Activated T-cell treated with anti-CD3 and anti-CD28 coated beads, Interleukin-2, amount 50 U/mL, for 24 hours (primary cell): ENCODE measurements around the gene ATXN7.

Experiments
- DNase-seq: peaks from one replicate; pipeline ENCODE4 v3.0.0-alpha.2; 2020
- H3K27ac Mint-ChIP-seq: 2 replicates; pipeline ENCODE4 v1.8.0; 2020; ENCODE audit warnings: mild to moderate bottlenecking, mixed read lengths
- H3K27me3 Mint-ChIP-seq: 2 replicates; pipeline ENCODE4 v1.8.0; 2020; ENCODE audit warnings: mixed read lengths
- H3K36me3 Mint-ChIP-seq: 2 replicates; pipeline ENCODE4 v1.8.0; 2020; ENCODE audit warnings: low read depth, mixed read lengths
- H3K4me1 Mint-ChIP-seq: 2 replicates; pipeline ENCODE4 v1.8.0; 2020; ENCODE audit warnings: low read depth, mixed read lengths
- H3K4me3 Mint-ChIP-seq: 2 replicates; pipeline ENCODE4 v1.8.0; 2020; ENCODE audit warnings: mild to moderate bottlenecking, moderate library complexity, mixed read lengths
- H3K9me3 Mint-ChIP-seq: 2 replicates; pipeline ENCODE4 v1.8.0; 2020; ENCODE audit warnings: mixed read lengths

ATXN7 gene

GRCh38 chr3:63908776-63909175, 45.1 kb downstream of the ATXN7 start:
- no peaks in the 10 kb centered on the region for H3K9me3 Mint-ChIP-seq
- no peak overlapping the region for H3K4me3 Mint-ChIP-seq
- no peaks in the 10 kb centered on the region for H3K27me3 Mint-ChIP-seq
- H3K36me3 Mint-ChIP-seq, result peaks cover 38% of the 10 kb centered on the region
- peak overlapping the region; percentile 44 for H3K27ac Mint-ChIP-seq
- H3K4me1 Mint-ChIP-seq, result peaks cover 33% of the 10 kb centered on the region
- DNase-seq, result no peak

GRCh38 chr3:63909431-63909830, 45.8 kb downstream of the ATXN7 start:
- no peaks in the 10 kb centered on the region for H3K9me3 Mint-ChIP-seq
- no peak for DNase-seq

GRCh38 chr3:63910001-63910400, 46.3 kb downstream of the ATXN7 start:
- no peak for DNase-seq
- Mint-ChIP-seq H3K9me3 (no peaks in the 10 kb centered on the region), H3K4me1 (peaks cover 41% of the 10 kb centered on the region), H3K4me3 (no peak overlapping the region), H3K36me3 (peaks cover 42% of the 10 kb centered on the region), H3K27ac (no peak overlapping the region), H3K27me3 (no peaks in the 10 kb centered on the region)

More at GRCh38 chr3:63909431-63909830, 45.8 kb downstream of the ATXN7 start:
- peaks cover 41% of the 10 kb centered on the region for H3K36me3 Mint-ChIP-seq
- no peak overlapping the region for H3K4me3 Mint-ChIP-seq
- H3K27me3 Mint-ChIP-seq, result no peaks in the 10 kb centered on the region
- H3K27ac Mint-ChIP-seq, result no peak overlapping the region
- H3K4me1 Mint-ChIP-seq, result peaks cover 40% of the 10 kb centered on the region

- H3K9me3 Mint-ChIP-seq, result no peaks in the 10 kb centered on the region
- H3K4me1 Mint-ChIP-seq, result peaks cover 46% of the 10 kb centered on the region
- H3K27me3 Mint-ChIP-seq, result no peaks in the 10 kb centered on the region
- peak overlapping the region; percentile 88 for H3K4me3 Mint-ChIP-seq
- H3K27ac Mint-ChIP-seq, result peak overlapping the region; percentile 98
- peaks cover 40% of the 10 kb centered on the region for H3K36me3 Mint-ChIP-seq
- no peak for DNase-seq
Measured at GRCh38 chr3:63910891-63911290, 47.2 kb downstream of the ATXN7 start.

GRCh38 chr3:63911509-63911872, 47.8 kb downstream of the ATXN7 start:
- H3K36me3 Mint-ChIP-seq, result peaks cover 41% of the 10 kb centered on the region
- H3K27me3 Mint-ChIP-seq, result no peaks in the 10 kb centered on the region
- DNase-seq, result no peak
- H3K4me3 Mint-ChIP-seq, result peak overlapping the region; percentile 88
- peak overlapping the region; percentile 98 for H3K27ac Mint-ChIP-seq
- peaks cover 50% of the 10 kb centered on the region for H3K4me1 Mint-ChIP-seq
- no peaks in the 10 kb centered on the region for H3K9me3 Mint-ChIP-seq

- Mint-ChIP-seq H3K9me3 (no peaks in the 10 kb centered on the region), H3K36me3 (peaks cover 42% of the 10 kb centered on the region), H3K27ac (peak within 1 kb of the TSS; percentile 98), H3K4me3 (peak within 1 kb of the TSS; percentile 89), H3K27me3 (no peaks in the 10 kb centered on the region), H3K4me1 (peaks cover 53% of the 10 kb centered on the region)
- peak; percentile 89 for DNase-seq
Measured at GRCh38 chr3:63911873-63912767, 48.5 kb downstream of the ATXN7 start, which contains the start of gene SCAANT1. SCAANT1 (minus strand) TSS chr3:63912383.

- Mint-ChIP-seq H3K36me3 (peaks cover 51% of the 10 kb centered on the region), H3K4me1 (peaks cover 61% of the 10 kb centered on the region), H3K4me3 (peak overlapping the region; percentile 89), H3K27ac (peak overlapping the region; percentile 97), H3K27me3 (no peaks in the 10 kb centered on the region), H3K9me3 (no peaks in the 10 kb centered on the region)
- DNase-seq, result no peak
Measured at GRCh38 chr3:63912768-63913588, 49.3 kb downstream of the ATXN7 start.

- no peaks in the 10 kb centered on the region for H3K27me3 Mint-ChIP-seq
- peak overlapping the region; percentile 89 for H3K4me3 Mint-ChIP-seq
- H3K9me3 Mint-ChIP-seq, result no peaks in the 10 kb centered on the region
- H3K27ac Mint-ChIP-seq, result no peak overlapping the region
- no peak for DNase-seq
- peaks cover 71% of the 10 kb centered on the region for H3K4me1 Mint-ChIP-seq
- H3K36me3 Mint-ChIP-seq, result peaks cover 62% of the 10 kb centered on the region
Measured at GRCh38 chr3:63914312-63914711, 50.6 kb downstream of the ATXN7 start.

GRCh38 chr3:63918321-63918720, 54.7 kb downstream of the ATXN7 start:
- peaks cover 75% of the 10 kb centered on the region for H3K4me1 Mint-ChIP-seq

GRCh38 chr3:63920001-63920400, 56.3 kb downstream of the ATXN7 start:
- H3K27ac Mint-ChIP-seq, result no peak overlapping the region
- no peaks in the 10 kb centered on the region for H3K9me3 Mint-ChIP-seq
- H3K27me3 Mint-ChIP-seq, result no peaks in the 10 kb centered on the region
- peaks cover 94% of the 10 kb centered on the region for H3K36me3 Mint-ChIP-seq
- no peak for DNase-seq
- H3K4me1 Mint-ChIP-seq, result peaks cover 72% of the 10 kb centered on the region
- no peak overlapping the region for H3K4me3 Mint-ChIP-seq

More at GRCh38 chr3:63918321-63918720, 54.7 kb downstream of the ATXN7 start:
- Mint-ChIP-seq H3K9me3 (no peaks in the 10 kb centered on the region), H3K4me3 (no peak overlapping the region), H3K27ac (peak overlapping the region; percentile 31), H3K27me3 (no peaks in the 10 kb centered on the region), H3K36me3 (peaks cover 94% of the 10 kb centered on the region)
- no peak for DNase-seq

- Mint-ChIP-seq H3K36me3 (peaks cover 97% of the 10 kb centered on the region), H3K27ac (peak overlapping the region; percentile 5), H3K4me1 (peaks cover 71% of the 10 kb centered on the region), H3K27me3 (no peaks in the 10 kb centered on the region), H3K9me3 (no peaks in the 10 kb centered on the region), H3K4me3 (no peak overlapping the region)
- DNase-seq, result no peak
Measured at GRCh38 chr3:63921741-63922482, 58.2 kb downstream of the ATXN7 start.

GRCh38 chr3:63922491-63923199, 59.0 kb downstream of the ATXN7 start:
- Mint-ChIP-seq H3K4me1 (peaks cover 70% of the 10 kb centered on the region), H3K4me3 (no peak overlapping the region), H3K9me3 (no peaks in the 10 kb centered on the region), H3K36me3 (peaks cover 97% of the 10 kb centered on the region), H3K27me3 (no peaks in the 10 kb centered on the region), H3K27ac (no peak overlapping the region)
- no peak for DNase-seq

GRCh38 chr3:63926309-63926708, 62.6 kb downstream of the ATXN7 start:
- DNase-seq, result no peak
- Mint-ChIP-seq H3K36me3 (peaks cover 97% of the 10 kb centered on the region), H3K4me3 (no peak overlapping the region), H3K27me3 (no peaks in the 10 kb centered on the region), H3K9me3 (no peaks in the 10 kb centered on the region), H3K4me1 (peaks cover 58% of the 10 kb centered on the region), H3K27ac (no peak overlapping the region)
